WTC11 (cell line): ENCODE results near the gene DTX1.

Experiments
- CTCF ChIP-seq: fragments of 200-600 bp; IDR thresholded peaks from 2 replicates; pipeline ENCODE4 v1.8.0; 2022; ENCODE audit warnings: antibody characterized with exemption
- ERG ChIP-seq: fragments of 250-450 bp; sonication (Bioruptor Pico); IDR thresholded peaks from 2 replicates; pipeline ENCODE4 v1.8.0; 2021; ENCODE audit warnings: mild to moderate bottlenecking
- FOXJ3 ChIP-seq: sonication (generic); formaldehyde crosslinking; IDR thresholded peaks from 2 replicates; pipeline ENCODE4 v1.9.0; 2021; ENCODE audit warnings: missing genetic modification reagents, mild to moderate bottlenecking, borderline replicate concordance
- FOXP4 ChIP-seq: sonication (generic); formaldehyde crosslinking; IDR thresholded peaks from 2 replicates; pipeline ENCODE4 v1.8.0; 2022; ENCODE audit warnings: mild to moderate bottlenecking, missing genetic modification reagents
- KAT7 ChIP-seq: sonication (generic); formaldehyde crosslinking; IDR thresholded peaks from 2 replicates; pipeline ENCODE4 v1.8.1; 2023; ENCODE audit warnings: missing genetic modification reagents, mild to moderate bottlenecking, borderline replicate concordance
- NFE2L1 ChIP-seq: sonication (generic); formaldehyde crosslinking; IDR thresholded peaks from 2 replicates; pipeline ENCODE4 v1.8.1; 2023; ENCODE audit warnings: missing genetic modification reagents
- PREB ChIP-seq: sonication (generic); formaldehyde crosslinking; IDR thresholded peaks from 2 replicates; pipeline ENCODE4 v1.8.1; 2022; ENCODE audit warnings: mild to moderate bottlenecking, missing genetic modification reagents, moderate library complexity, borderline replicate concordance
- STAT6 ChIP-seq: sonication (generic); formaldehyde crosslinking; conservative IDR thresholded peaks from 2 replicates; pipeline ENCODE4 v1.8.1; 2023; ENCODE audit warnings: mild to moderate bottlenecking, low read depth, missing genetic modification reagents, moderate library complexity
- USF1 ChIP-seq: sonication (generic); formaldehyde crosslinking; IDR thresholded peaks from 2 replicates; pipeline ENCODE4 v1.8.0; 2022; ENCODE audit warnings: mild to moderate bottlenecking, missing genetic modification reagents

- TF ChIP-seq STAT6 (CRISPR knock-in tag) (no peak), CTCF (no peak), FOXJ3 (CRISPR knock-in tag) (no peak), NFE2L1 (no peak), USF1 (CRISPR knock-in tag) (no peak), PREB (CRISPR knock-in tag) (no peak), ERG (CRISPR knock-in tag) (no peak), FOXP4 (CRISPR knock-in tag) (no peak), KAT7 (no peak)
Observed at GRCh38 chr12:113144806-113145205, 88.3 kb downstream of the DTX1 start.
